Measurements from ENCODE around the gene FMOD. TPM values are rescaled to one million over a fixed set of nuclear protein-coding genes. Genes with fewer than 3 reads are reported as not detected.

FMOD gene
- total and polyA plus RNA-seq, 9 donors: 110 to 175 (median 137) TPM

- Histone ChIP-seq H3K27ac (no peak overlapping the region), H3K4me1 (ENCODE audit: insufficient read depth) (peaks cover 4% of the 10 kb centered on the region), H3K36me3 (no peaks in the 10 kb centered on the region), H3K9me3 (no peaks in the 10 kb centered on the region), H3K27me3 (no peaks in the 10 kb centered on the region), H3K4me3 (no peak overlapping the region)
- DNase-seq: peak in 3 of 5 donors; percentile 8 to 9 (median 8)
- intact Hi-C loops (cut with DNase I): loop anchor here in 1 of 4 donors (10.0 kb wide), 1 partner anchor 83 kb away; no protein-coding TSS in a partner anchor
- TF ChIP-seq CTCF (IDR thresholded peaks at IDR 0.05) (no peak), EP300 (IDR thresholded peaks at IDR 0.05) (no peak), POLR2A (IDR thresholded peaks at IDR 0.05) (no peak)
- 82 to 88% (median 83%) methylated on average over 6 of the region's 6 CpGs for WGBS, 3 donors
These were observed 11.2 kb upstream of the FMOD start for GRCh38 chr1:203361945-203362719.

GRCh38 chr1:203360547-203361185 lies 9.7 kb upstream of the FMOD start:
- 67 to 78% (median 68%) methylated on average over 9 to 10 of the region's 10 CpGs for WGBS, 3 donors
- H3K4me3 ChIP-seq: no peak overlapping the region
- intact Hi-C loops (cut with DNase I): loop anchor here in 1 of 4 donors (10.0 kb wide), 1 partner anchor 84 kb away; no protein-coding TSS in a partner anchor

GRCh38 chr1:203359010-203359571 lies 8.2 kb upstream of the FMOD start:
- peak; percentile 53 to 82 (median 71) for DNase-seq
- intact Hi-C loops (cut with DNase I): no loop called here
- H3K36me3 ChIP-seq: no peaks in the 10 kb centered on the region
- no peak overlapping the region for H3K4me3 ChIP-seq
- H3K27me3 ChIP-seq: no peaks in the 10 kb centered on the region
- TF ChIP-seq POLR2A (IDR thresholded peaks at IDR 0.05) (no peak), EP300 (IDR thresholded peaks at IDR 0.05) (no peak), CTCF (IDR thresholded peaks at IDR 0.05) (no peak)
- H3K4me1 ChIP-seq (ENCODE audit: insufficient read depth): peaks cover 3% of the 10 kb centered on the region
- H3K27ac ChIP-seq: no peak overlapping the region
- no peaks in the 10 kb centered on the region for H3K9me3 ChIP-seq

More at GRCh38 chr1:203360547-203361185, 9.7 kb upstream of the FMOD start:
- TF ChIP-seq POLR2A (IDR thresholded peaks at IDR 0.05) (no peak), EP300 (IDR thresholded peaks at IDR 0.05) (no peak), CTCF (IDR thresholded peaks at IDR 0.05) (no peak)
- H3K27ac ChIP-seq: no peak overlapping the region
- H3K9me3 ChIP-seq: no peaks in the 10 kb centered on the region
- peak in 3 of 5 donors; percentile 9 to 18 (median 12) for DNase-seq
- no peaks in the 10 kb centered on the region for H3K36me3 ChIP-seq
- no peaks in the 10 kb centered on the region for H3K27me3 ChIP-seq
- peaks cover 4% of the 10 kb centered on the region for H3K4me1 ChIP-seq (ENCODE audit: insufficient read depth)

- Histone ChIP-seq H3K4me3 (no peak overlapping the region), H3K27me3 (no peaks in the 10 kb centered on the region), H3K4me1 (ENCODE audit: insufficient read depth) (peaks cover 6% of the 10 kb centered on the region), H3K9me3 (no peaks in the 10 kb centered on the region), H3K27ac (no peak overlapping the region), H3K36me3 (no peaks in the 10 kb centered on the region)
- DNase-seq: no peak
- intact Hi-C loops (cut with DNase I): no loop called here
- 27 to 45% (median 29%) methylated on average over 2 of the region's 2 CpGs for WGBS, 3 donors
- TF ChIP-seq EP300 (IDR thresholded peaks at IDR 0.05): no peak
These were observed 3.3 kb upstream of the FMOD start for GRCh38 chr1:203354246-203354645.
